ENCODE data around the gene SMARCAL1.

SMARCAL1 gene

GRCh38 chr2:216467845-216468244, 55.6 kb downstream of the SMARCAL1 start:
- H3K4me3 ChIP-seq (ENCODE audit: low read length): no peak overlapping the region
- TF ChIP-seq EZH2phosphoT487 (IDR thresholded peaks at IDR 0.05; ENCODE audit: low read length): no peak
- no peak for TF ChIP-seq EZH2 (optimal IDR thresholded peaks at IDR 0.05; ENCODE audit: low read depth, low read length)
- TF ChIP-seq CTCF (IDR thresholded peaks at IDR 0.05; ENCODE audit: low read length): no peak
- no peak overlapping the region for H3K9ac ChIP-seq (ENCODE audit: low read length)
- no peaks in the 10 kb centered on the region for H3K4me1 ChIP-seq (ENCODE audit: low read length)
- H2AFZ ChIP-seq (ENCODE audit: low read length): no peak overlapping the region
- H3F3A ChIP-seq (ENCODE audit: insufficient read depth, low read length): no peaks in the 10 kb centered on the region
- H3K4me2 ChIP-seq (ENCODE audit: low read depth, low read length): no peak overlapping the region
- no peaks in the 10 kb centered on the region for H3K36me3 ChIP-seq (replicated peaks; ENCODE audit: insufficient read depth, low read length)
- no peaks in the 10 kb centered on the region for H3K9me2 ChIP-seq (replicated peaks; ENCODE audit: insufficient read depth, low read length)
- no peak for DNase-seq
- H3K27ac ChIP-seq (ENCODE audit: low read length): no peak overlapping the region
- no peaks in the 10 kb centered on the region for H3K9me3 ChIP-seq (replicated peaks; ENCODE audit: insufficient read depth, low read length)
- no peaks in the 10 kb centered on the region for H3K79me2 ChIP-seq (ENCODE audit: low read length)
- H3K27me3 ChIP-seq (replicated peaks; ENCODE audit: insufficient read depth, low read length): no peaks in the 10 kb centered on the region
- no peaks in the 10 kb centered on the region for H4K20me1 ChIP-seq (ENCODE audit: insufficient read depth, low read length)

GRCh38 chr2:216469661-216470060, 57.4 kb downstream of the SMARCAL1 start:
- Histone ChIP-seq H4K20me1 (ENCODE audit: insufficient read depth, low read length) (no peaks in the 10 kb centered on the region), H3K9me3 (replicated peaks; ENCODE audit: insufficient read depth, low read length) (no peaks in the 10 kb centered on the region), H3K9me2 (replicated peaks; ENCODE audit: insufficient read depth, low read length) (no peaks in the 10 kb centered on the region), H2AFZ (ENCODE audit: low read length) (no peak overlapping the region), H3K4me2 (ENCODE audit: low read depth, low read length) (no peak overlapping the region), H3K4me3 (ENCODE audit: low read length) (no peak overlapping the region), H3F3A (ENCODE audit: insufficient read depth, low read length) (no peaks in the 10 kb centered on the region), H3K36me3 (replicated peaks; ENCODE audit: insufficient read depth, low read length) (no peaks in the 10 kb centered on the region), H3K27me3 (replicated peaks; ENCODE audit: insufficient read depth, low read length) (no peaks in the 10 kb centered on the region), H3K79me2 (ENCODE audit: low read length) (no peaks in the 10 kb centered on the region), H3K4me1 (ENCODE audit: low read length) (no peaks in the 10 kb centered on the region), H3K27ac (ENCODE audit: low read length) (no peak overlapping the region), H3K9ac (ENCODE audit: low read length) (no peak overlapping the region)
- DNase-seq: no peak
- TF ChIP-seq EZH2phosphoT487 (IDR thresholded peaks at IDR 0.05; ENCODE audit: low read length): no peak
- TF ChIP-seq CTCF (IDR thresholded peaks at IDR 0.05; ENCODE audit: low read length): no peak
- TF ChIP-seq EZH2 (optimal IDR thresholded peaks at IDR 0.05; ENCODE audit: low read depth, low read length): no peak

- Histone ChIP-seq H3K27ac (ENCODE audit: low read length) (no peak overlapping the region), H3K9me3 (replicated peaks; ENCODE audit: insufficient read depth, low read length) (no peaks in the 10 kb centered on the region), H2AFZ (ENCODE audit: low read length) (no peak overlapping the region), H3F3A (ENCODE audit: insufficient read depth, low read length) (no peaks in the 10 kb centered on the region), H3K4me3 (ENCODE audit: low read length) (no peak overlapping the region), H3K4me1 (ENCODE audit: low read length) (no peaks in the 10 kb centered on the region), H3K79me2 (ENCODE audit: low read length) (no peaks in the 10 kb centered on the region), H3K9me2 (replicated peaks; ENCODE audit: insufficient read depth, low read length) (no peaks in the 10 kb centered on the region), H4K20me1 (ENCODE audit: insufficient read depth, low read length) (no peaks in the 10 kb centered on the region), H3K27me3 (replicated peaks; ENCODE audit: insufficient read depth, low read length) (no peaks in the 10 kb centered on the region), H3K4me2 (ENCODE audit: low read depth, low read length) (no peak overlapping the region), H3K36me3 (replicated peaks; ENCODE audit: insufficient read depth, low read length) (no peaks in the 10 kb centered on the region), H3K9ac (ENCODE audit: low read length) (no peak overlapping the region)
- TF ChIP-seq CTCF (IDR thresholded peaks at IDR 0.05; ENCODE audit: low read length) (no peak), EZH2phosphoT487 (IDR thresholded peaks at IDR 0.05; ENCODE audit: low read length) (no peak), EZH2 (optimal IDR thresholded peaks at IDR 0.05; ENCODE audit: low read depth, low read length) (no peak)
- no peak for DNase-seq
Measured at GRCh38 chr2:216473187-216473586, 60.9 kb downstream of the SMARCAL1 start.
